ENCODE measurements around the gene DNAJB6. TPM values are rescaled to one million over a fixed set of nuclear protein-coding genes. Genes with fewer than 3 reads are reported as not detected.

Gene DNAJB6
- total RNA-seq, 1 donor from 2014 or later = 128 TPM

DNA sequence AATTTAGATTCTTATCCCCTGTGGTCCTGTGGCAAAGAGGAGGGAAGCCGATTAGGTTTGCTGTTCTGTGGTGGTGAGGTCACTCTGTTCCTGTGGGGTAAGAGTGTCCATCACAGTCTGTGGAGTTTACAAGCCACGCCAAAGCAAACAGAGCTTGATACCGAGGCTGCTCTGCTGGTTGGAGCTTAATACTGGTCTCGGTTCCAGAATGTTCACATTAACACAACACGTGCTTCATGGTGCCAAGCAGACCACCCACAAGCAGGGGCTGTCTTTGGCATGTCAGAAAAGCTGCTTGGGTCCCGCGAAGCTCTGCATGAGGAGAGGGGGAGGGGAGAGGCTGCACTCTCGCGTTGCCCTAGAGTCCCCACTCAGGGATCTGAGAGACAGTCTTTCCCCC, 47.5 kb downstream of the DNAJB6 start:
- intact Hi-C loops (cut with micrococcal nuclease) = no loop called here
- H3K4me3 Mint-ChIP-seq = no peak overlapping the region
- no peaks in the 10 kb centered on the region for H3K9me3 Mint-ChIP-seq
- H3K27ac Mint-ChIP-seq = no peak overlapping the region
- H3K4me1 Mint-ChIP-seq = peaks cover 16% of the 10 kb centered on the region
- H3K27me3 Mint-ChIP-seq = no peaks in the 10 kb centered on the region
- peaks cover 52% of the 10 kb centered on the region for H3K36me3 Mint-ChIP-seq (ENCODE audit: low read depth)
- no peak for DNase-seq

DNA sequence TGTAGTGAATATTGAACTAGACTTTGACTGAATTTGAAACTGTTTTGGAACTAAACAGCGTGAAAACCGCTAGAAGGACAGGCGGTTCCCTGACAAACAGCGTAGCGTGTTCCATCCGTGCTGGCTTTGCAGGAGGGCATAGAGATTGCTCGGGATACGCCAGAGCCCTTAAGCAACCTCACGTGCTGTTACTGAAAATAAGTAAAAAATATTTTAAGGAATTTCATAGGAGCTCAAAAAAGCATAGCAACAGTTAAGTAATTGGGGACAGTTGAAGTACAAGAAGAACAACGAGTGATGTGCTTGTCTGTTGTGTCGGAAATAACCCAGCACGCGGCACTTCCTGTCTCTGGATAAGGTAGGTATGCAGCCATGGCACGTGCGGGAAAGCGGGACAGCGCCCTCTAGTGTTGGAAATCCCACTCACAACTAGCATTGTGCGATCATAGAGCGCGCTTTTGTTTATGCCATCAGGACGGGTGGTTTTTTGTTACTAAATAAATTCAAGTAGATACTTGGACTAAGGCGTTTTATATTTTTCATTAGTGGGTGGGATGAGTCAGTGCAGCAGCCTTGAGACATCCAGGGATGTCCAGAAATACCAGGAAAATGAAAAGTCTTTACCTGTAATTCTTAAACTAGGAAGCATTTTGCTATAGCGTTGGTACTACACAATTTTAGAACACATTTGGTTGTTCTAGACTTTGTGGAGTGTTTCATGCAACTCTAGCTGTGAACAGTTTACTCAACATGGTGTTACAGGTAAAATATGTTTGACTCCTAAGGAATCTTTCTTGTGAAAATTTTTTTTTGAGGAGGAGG, 50.4 kb downstream of the DNAJB6 start:
- Mint-ChIP-seq H3K36me3 (ENCODE audit: low read depth) (peaks cover 53% of the 10 kb centered on the region), H3K4me3 (no peak overlapping the region), H3K27me3 (no peaks in the 10 kb centered on the region), H3K27ac (peak overlapping the region; percentile 31), H3K9me3 (no peaks in the 10 kb centered on the region), H3K4me1 (peaks cover 34% of the 10 kb centered on the region)
- intact Hi-C loops (cut with micrococcal nuclease) = loop anchor here (2.0 kb wide), 1 partner anchor 46 kb away; no protein-coding TSS in a partner anchor
- DNase-seq = peak; percentile 96

DNA sequence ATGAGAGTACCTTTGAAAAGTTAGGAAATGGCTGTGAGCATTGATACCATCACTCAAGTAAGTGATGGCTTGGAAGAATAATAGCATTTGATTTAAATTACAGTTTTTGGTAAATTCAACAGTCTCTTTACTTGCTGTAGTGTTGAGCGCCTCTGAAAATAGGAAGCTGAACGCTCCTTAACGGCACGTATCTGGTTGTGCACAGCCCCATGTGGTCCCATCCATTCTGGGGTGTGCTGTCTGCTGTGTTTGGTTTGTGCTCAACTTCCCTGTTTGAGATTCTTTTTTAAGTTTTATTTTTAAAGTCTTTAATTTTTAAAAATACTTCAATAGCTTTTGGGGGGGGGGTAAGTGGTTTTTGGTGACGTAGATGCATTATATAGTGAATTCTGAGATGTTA, 51.5 kb downstream of the DNAJB6 start:
- DNase-seq = no peak
- H3K27ac Mint-ChIP-seq = no peak overlapping the region
- intact Hi-C loops (cut with micrococcal nuclease) = no loop called here
- H3K9me3 Mint-ChIP-seq = no peaks in the 10 kb centered on the region
- H3K4me3 Mint-ChIP-seq = no peak overlapping the region
- H3K36me3 Mint-ChIP-seq (ENCODE audit: low read depth) = peaks cover 42% of the 10 kb centered on the region
- H3K27me3 Mint-ChIP-seq = no peaks in the 10 kb centered on the region
- peaks cover 35% of the 10 kb centered on the region for H3K4me1 Mint-ChIP-seq

DNA sequence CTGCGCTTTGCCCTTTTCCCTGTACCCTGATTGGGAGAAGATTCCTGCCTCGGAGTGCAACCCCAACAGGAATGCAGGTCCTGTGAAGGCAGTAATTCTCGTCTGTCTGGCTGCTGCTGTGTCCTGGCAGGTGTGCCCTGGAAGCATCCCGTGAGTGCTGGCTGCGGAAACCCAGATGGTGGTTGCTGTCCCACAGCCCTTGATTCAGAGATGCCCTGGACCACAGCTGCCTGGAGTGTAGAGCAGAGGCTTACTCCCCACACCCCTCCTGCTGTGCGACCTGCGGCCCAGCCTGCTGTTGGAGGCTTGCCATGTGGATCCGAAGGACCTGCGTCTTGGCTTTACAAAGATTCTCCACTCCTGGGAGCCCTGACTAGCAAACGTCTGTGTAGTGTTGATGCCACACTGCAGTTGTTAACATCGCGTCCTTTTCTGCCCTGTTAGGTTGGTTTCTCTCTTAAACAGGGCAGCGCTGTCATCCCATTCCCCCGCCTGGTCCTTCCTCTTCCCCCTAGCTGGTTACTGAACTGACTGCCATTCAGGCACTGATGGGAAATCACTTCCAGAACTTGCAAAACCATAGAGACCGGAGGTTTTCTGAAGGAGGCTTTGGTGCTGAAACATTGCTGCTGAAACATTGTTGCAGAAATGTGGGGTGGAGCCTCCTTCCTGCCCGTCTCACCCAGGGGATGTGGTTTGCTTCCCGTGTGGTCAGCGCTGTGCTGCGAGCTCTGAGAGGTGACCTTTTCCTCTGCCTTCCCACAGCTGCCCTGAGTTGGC, 53.3 kb downstream of the DNAJB6 start:
- Mint-ChIP-seq H3K27me3 (no peaks in the 10 kb centered on the region), H3K4me3 (peak overlapping the region; percentile 78), H3K27ac (peak overlapping the region; percentile 80), H3K36me3 (ENCODE audit: low read depth) (peaks cover 27% of the 10 kb centered on the region), H3K9me3 (no peaks in the 10 kb centered on the region), H3K4me1 (peaks cover 35% of the 10 kb centered on the region)
- intact Hi-C loops (cut with micrococcal nuclease) = no loop called here
- DNase-seq = peak; percentile 85

DNA sequence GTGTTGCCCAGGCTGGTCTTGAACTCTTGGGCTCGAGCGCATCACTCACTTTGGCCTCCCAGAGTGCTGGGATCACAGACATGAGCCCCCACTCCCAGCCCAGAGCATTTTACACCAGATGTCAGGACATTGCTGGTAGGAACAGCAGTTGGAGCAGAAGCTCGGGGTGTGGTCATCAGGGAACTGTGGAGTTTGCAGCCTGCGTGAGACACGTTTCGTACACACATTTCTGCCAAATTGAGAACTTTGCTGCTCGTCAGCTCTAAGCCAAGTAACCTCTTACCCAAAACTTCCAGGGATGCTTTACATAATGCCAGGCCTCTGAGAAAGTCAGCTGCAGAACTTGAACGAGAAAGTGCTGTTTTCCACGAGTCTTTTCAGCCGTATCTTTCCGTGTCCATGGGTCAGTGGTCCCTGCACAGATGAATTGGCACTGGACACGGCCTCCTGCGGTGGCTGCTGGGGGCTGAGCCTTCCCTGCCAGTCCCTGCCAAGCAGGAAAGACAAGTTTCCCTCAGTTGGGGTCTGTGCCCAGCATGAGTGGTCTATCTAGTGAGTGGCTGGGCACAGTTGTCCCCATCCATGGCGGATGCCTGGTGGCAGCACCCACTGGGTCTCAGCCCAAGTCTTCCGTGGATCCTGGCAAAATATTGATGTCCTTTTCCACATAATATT, 54.4 kb downstream of the DNAJB6 start:
- H3K36me3 Mint-ChIP-seq (ENCODE audit: low read depth) = peaks cover 23% of the 10 kb centered on the region
- H3K27ac Mint-ChIP-seq = no peak overlapping the region
- intact Hi-C loops (cut with micrococcal nuclease) = no loop called here
- peaks cover 35% of the 10 kb centered on the region for H3K4me1 Mint-ChIP-seq
- no peak for DNase-seq
- no peaks in the 10 kb centered on the region for H3K27me3 Mint-ChIP-seq
- peak overlapping the region; percentile 21 for H3K4me3 Mint-ChIP-seq
- no peaks in the 10 kb centered on the region for H3K9me3 Mint-ChIP-seq

DNA sequence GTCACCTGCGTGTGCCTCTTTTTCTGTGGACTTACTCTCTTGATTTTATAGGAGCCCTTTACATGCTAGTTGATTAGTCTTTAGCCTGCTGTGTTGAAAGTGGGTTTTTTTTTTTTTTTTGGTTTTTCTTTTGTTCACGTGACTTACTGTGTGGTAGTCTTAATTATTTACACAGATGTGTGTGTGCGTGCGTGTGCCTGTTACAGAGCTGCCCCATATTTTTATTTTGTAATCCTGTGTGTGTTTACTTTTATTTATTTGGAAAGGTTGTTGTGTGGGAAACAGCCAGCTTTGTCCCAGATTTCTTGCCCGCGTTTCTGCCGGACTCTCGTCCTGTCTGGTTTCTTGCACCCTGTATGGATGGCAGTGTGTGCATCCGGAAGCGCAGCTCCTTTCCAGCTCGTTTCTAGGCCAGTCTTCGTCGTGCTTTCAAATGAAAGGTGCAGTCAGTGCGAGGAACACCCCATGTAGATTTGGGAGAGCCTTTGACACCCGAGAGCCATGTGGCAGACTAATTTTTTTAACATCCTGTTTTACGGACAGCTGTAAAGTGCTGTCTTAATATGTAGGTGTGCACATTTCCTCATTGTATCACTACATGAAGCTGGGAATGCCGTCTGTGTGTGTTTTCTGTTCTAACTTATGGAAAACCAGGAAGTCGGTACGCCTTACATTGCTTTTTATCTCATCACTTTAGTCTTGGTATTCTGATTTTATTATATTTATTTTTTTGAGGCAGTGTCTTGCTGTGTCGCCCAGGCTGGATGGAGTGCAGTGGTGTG, 55.6 kb downstream of the DNAJB6 start:
- Mint-ChIP-seq H3K27ac (no peak overlapping the region), H3K27me3 (no peaks in the 10 kb centered on the region)
- intact Hi-C loops (cut with micrococcal nuclease) = no loop called here

DNA sequence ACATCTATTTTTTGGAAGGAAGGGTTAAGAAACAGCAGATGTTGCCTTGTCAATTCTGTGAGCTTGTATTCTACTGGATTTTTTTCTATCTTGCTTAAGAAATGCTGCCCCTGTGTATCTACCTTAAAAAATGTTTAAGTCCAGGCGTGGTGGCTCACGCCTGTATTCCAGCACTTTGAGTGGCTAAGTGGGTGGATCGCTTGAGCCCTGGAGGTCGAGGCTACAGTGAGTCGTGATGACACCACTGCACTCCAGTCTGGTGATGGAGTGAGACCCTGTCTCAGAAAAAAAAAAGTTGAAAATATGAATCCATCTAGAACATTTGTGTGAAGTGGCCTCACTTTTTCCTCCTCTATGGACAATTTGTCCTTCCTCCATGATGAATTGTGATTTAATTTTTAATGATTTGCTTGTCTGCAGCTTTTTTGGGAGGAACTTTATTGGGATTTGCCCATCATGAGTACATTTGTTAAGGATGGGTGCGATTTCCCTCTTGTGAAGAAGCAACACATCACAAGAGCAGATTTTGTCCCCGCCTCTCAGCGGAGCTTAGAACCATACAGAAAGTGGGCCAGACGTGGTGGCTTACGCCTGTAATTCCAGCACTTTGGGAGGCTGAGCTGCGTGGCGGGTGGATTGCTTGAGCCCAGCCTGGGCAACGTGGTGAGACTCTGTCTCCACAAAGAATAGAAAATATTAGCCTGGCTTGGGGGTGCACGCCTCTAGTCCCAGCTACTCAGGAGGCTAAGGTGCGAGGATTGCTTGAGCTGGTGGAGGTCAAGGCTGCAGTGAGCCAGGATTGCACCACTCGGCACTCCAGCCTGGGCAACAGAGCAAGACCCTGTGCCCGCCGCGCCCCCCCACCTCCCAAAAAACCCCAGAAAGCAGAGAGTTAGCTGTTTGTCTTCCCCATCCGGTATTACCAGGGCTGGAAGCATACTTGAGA, 57.7 kb downstream of the DNAJB6 start:
- Mint-ChIP-seq H3K27ac (no peak overlapping the region), H3K4me3 (no peak overlapping the region), H3K9me3 (no peaks in the 10 kb centered on the region), H3K36me3 (ENCODE audit: low read depth) (peaks cover 12% of the 10 kb centered on the region), H3K27me3 (no peaks in the 10 kb centered on the region), H3K4me1 (peaks cover 24% of the 10 kb centered on the region)
- intact Hi-C loops (cut with micrococcal nuclease) = no loop called here
- DNase-seq = no peak

More for the DNA sequence above, 55.6 kb downstream of the DNAJB6 start:
- peaks cover 16% of the 10 kb centered on the region for H3K36me3 Mint-ChIP-seq (ENCODE audit: low read depth)
- no peaks in the 10 kb centered on the region for H3K9me3 Mint-ChIP-seq
- H3K4me1 Mint-ChIP-seq = peaks cover 30% of the 10 kb centered on the region
- no peak for DNase-seq
- no peak overlapping the region for H3K4me3 Mint-ChIP-seq

DNA sequence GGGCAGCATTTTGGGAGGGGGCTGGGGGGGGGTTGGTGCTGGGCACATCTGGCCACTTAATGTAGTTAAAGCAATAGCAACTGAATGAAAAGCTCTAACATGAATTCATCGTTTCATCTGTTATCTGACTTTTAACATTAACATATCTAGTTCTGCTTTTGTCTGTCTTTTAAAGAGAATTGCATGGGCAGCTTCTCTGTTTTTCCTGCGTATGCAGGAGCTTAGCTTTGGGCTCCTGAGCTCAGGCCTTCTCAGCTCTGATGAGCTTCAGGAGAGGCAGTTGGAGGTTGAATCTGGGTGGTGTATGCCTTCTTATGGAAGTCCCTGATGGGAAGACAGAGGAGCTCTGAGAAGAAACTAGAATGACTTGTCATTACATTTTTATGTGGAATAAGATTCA, 58.4 kb downstream of the DNAJB6 start:
- no peaks in the 10 kb centered on the region for H3K9me3 Mint-ChIP-seq
- intact Hi-C loops (cut with micrococcal nuclease) = no loop called here
- H3K36me3 Mint-ChIP-seq (ENCODE audit: low read depth) = peaks cover 15% of the 10 kb centered on the region
- no peak overlapping the region for H3K27ac Mint-ChIP-seq
- no peak overlapping the region for H3K4me3 Mint-ChIP-seq
- no peak for DNase-seq
- peaks cover 17% of the 10 kb centered on the region for H3K4me1 Mint-ChIP-seq
- no peaks in the 10 kb centered on the region for H3K27me3 Mint-ChIP-seq

DNA sequence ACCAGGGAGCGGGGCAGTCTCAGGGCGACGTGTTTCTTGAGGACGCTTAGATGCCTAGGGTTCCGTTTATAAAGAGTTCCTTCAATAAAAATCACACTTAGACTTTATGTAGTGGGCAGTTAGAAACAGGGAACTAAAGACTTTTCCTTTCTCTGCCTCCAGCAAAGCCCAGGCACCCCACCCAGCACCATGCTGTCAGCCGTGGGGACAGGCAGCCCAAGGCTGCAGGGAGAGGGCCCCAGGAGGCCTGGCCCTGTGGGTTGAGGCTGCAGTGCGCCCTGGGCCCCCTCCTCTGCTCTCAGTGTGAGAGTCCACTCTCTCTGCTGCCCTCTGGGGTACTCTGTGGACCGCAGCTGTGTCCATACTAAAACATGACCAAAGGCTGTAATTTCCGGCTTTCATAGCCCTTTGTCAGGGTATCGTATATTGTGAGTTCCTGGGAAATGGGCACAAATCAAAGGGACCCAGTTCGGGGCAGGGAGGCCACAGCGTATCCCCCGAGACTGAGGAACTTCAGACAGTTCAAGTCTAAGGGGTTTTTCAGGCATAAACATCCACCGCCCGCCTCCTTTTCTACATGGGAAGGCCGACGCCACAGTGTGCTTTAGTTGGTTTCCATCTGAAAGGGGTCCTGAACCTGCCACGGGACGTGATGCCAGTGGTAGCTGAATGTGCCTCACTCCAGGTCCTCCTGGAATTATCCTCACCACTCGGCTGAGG, 59.7 kb downstream of the DNAJB6 start:
- Mint-ChIP-seq H3K27me3 (no peaks in the 10 kb centered on the region), H3K4me1 (peaks cover 11% of the 10 kb centered on the region), H3K27ac (no peak overlapping the region), H3K4me3 (no peak overlapping the region), H3K36me3 (ENCODE audit: low read depth) (peaks cover 17% of the 10 kb centered on the region), H3K9me3 (no peaks in the 10 kb centered on the region)
- DNase-seq = no peak
- intact Hi-C loops (cut with micrococcal nuclease) = no loop called here

DNA sequence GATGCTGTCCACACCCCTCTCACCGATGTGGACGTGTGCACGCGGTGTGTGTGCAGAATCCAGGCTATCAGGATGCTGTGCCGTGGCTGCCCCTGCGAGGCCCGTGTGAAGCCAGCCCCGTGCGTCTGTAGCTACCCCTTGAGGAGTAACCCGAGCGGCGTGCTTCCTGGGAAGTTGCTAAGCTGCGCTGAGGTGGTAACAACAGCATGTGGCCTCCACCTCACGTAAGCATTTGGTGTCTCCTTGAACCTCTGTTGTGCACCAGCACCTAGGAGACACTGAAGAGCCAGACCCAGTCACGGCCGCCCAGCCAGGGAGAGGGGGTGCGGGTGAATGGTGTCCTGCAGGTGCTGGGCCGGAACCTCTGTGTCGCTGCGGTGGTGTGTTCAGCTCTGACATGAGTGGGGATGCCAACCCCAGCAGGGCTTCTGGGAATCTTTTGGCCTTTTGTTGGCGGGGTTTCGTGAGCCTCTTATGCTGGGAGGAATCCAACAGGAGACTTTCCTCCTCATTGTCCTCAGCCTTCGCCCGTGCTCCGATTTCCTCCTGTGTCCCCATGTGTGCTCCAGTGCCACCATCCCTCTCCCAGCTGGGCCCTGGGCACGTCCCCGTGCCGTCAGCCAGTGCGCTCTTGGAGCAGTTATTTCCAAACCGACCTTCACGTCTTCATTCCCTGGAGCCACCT, 60.4 kb downstream of the DNAJB6 start:
- intact Hi-C loops (cut with micrococcal nuclease) = no loop called here
- Mint-ChIP-seq H3K9me3 (no peaks in the 10 kb centered on the region), H3K4me3 (no peak overlapping the region), H3K27ac (no peak overlapping the region), H3K36me3 (ENCODE audit: low read depth) (peaks cover 17% of the 10 kb centered on the region), H3K4me1 (peaks cover 9% of the 10 kb centered on the region), H3K27me3 (no peaks in the 10 kb centered on the region)
- DNase-seq = no peak

DNA sequence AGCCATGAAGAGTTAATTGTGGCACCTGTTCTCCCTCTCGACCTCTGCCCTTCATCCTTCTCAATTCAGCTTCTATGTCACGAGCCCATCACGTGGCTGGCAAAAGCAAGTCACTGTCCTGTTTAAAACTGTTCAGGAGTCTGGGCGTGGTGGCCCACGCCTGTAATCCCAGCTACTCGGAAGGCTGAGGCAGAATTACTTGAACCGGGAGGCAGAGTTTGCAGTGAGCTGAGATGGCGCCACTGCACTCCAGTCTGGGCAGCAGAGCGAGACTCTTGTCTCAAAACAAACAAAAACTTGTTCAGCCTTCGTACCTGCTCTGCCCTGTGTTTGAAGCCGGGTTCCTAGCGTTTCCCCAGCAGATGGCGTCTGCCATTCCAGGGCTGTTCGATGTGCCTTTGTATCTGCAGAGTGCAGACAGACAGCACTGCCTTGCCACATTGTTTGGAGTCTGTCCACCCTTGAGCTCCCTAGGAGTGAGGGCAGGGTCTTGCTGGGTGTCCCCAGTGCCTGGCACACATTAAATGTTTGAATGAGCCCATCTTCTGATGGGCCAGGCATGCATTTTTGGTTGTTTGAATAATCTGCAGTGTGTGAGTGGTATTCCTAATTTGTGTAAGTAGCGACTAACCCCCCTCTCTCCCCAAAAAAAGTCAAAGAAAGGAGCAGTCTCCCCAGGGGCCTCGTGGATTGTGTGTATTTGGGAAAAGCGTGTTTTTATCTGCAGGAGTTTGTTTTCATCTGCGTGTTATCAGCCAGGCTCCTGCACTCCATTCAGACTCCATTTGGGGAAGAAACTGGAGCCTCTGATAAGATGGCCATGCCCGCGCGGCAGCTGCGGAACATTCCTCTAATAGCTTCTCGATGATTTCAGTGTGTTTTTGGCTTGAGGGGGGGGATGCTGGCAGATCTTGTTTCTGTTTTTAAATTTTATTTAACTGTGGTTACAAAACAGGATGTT, 61.2 kb downstream of the DNAJB6 start:
- intact Hi-C loops (cut with micrococcal nuclease) = no loop called here
- Mint-ChIP-seq H3K4me3 (no peak overlapping the region), H3K9me3 (no peaks in the 10 kb centered on the region), H3K36me3 (ENCODE audit: low read depth) (peaks cover 19% of the 10 kb centered on the region), H3K27me3 (no peaks in the 10 kb centered on the region), H3K27ac (no peak overlapping the region), H3K4me1 (peaks cover 11% of the 10 kb centered on the region)
- DNase-seq = peak; percentile 76

All from activated CD4-positive, alpha-beta T cell treated with anti-CD3 and anti-CD28 coated beads, Interleukin-2, amount 10 ng/mL, durations not matched to agents 24 days and 14 days (primary cell).